Thoracic aorta (tissue), 2 donors: Measurements from ENCODE around the gene KRT72. TPM values are rescaled to one million over a fixed set of nuclear protein-coding genes. Genes with fewer than 3 reads are reported as not detected.

Source experiments
- ATAC-seq: fragments of 150-250 bp; one replicate; pipeline ENCODE4 v1.8.0; 2017; ENCODE audit warnings: low read depth; ENCODE audit not compliant: insufficient number of reproducible peaks, low FRiP score
- DNase-seq: peaks from one replicate; pipeline ENCODE4 v3.0.0-alpha.2; 2020; ENCODE audit warnings: low spot score
- H3K27ac ChIP-seq, 2 donors: fragments of 200-600 bp; sonication (generic); 1 replicate in 1 of 2; 2 replicates in 1 of 2; pipeline ENCODE4 v1.5.1; 2016; ENCODE audit warnings: mild to moderate bottlenecking in 2 of 2, moderate library complexity in 2 of 2
- H3K27me3 ChIP-seq: fragments of 200-600 bp; sonication (generic); replicated peaks from 2 replicates; pipeline ENCODE4 v1.6.0; 2016; ENCODE audit warnings: mild to moderate bottlenecking; ENCODE audit not compliant: insufficient read depth
- H3K36me3 ChIP-seq: fragments of 200-600 bp; sonication (generic); one replicate; pipeline ENCODE4 v1.5.1; 2016
- H3K4me1 ChIP-seq, 2 donors: fragments of 200-600 bp; sonication (generic); 1 replicate in 1 of 2; 2 replicates in 1 of 2; pipeline versions ENCODE4 v1.5.1 to v1.6.0; 2016; ENCODE audit warnings: low read depth in 2 of 2, mild to moderate bottlenecking in 1 of 2; ENCODE audit not compliant: control insufficient read depth in 1 of 2
- H3K4me3 ChIP-seq: fragments of 200-600 bp; sonication (generic); 2 replicates; pipeline ENCODE4 v1.5.1; 2016; ENCODE audit warnings: mild to moderate bottlenecking
- H3K9me3 ChIP-seq: fragments of 200-600 bp; sonication (generic); 2 replicates; pipeline ENCODE4 v1.5.1; 2016
- CTCF ChIP-seq: fragments of 200-600 bp; sonication (generic); IDR thresholded peaks from one replicate; pipeline ENCODE4 v1.5.1; 2019; ENCODE audit warnings: antibody characterized with exemption
- total RNA-seq, 2 donors: library from RNA; depleted of rRNA; stranded (reverse); fragments of >200 nt; gene quantifications; one replicate each; pipeline versions ENCODE4 v1.1.0 to v1.2.3, GENCODE V29; 2016

The KRT72 gene
- total RNA-seq, 2 donors from 2014 or later: not detected

DNA sequence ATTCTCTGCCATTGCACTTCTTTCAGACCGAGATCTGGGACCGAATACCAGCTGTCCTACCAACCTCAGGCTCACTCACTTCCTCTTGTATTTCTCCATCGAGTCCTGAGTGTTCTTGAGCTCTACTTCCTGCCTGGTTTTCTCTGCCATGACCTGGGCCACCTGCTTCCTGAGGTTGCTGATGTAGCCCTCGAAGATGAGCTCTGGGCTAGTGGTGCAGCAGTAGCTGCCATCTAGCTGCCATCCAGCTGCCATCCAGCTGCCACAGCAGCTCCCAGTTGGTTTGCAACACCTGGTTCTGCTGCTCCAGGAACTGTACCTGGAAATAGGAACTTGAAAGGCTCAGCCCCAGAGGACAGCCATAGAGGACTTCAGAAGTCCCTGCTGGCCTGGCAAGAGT is 32.1 kb upstream of the KRT72 start:
- H3K36me3 ChIP-seq: no peaks in the 10 kb centered on the region
- DNase-seq (no peak), ATAC-seq (no peak)
- H3K27me3 ChIP-seq: no peaks in the 10 kb centered on the region
- H3K4me3 ChIP-seq: no peak overlapping the region
- no peaks in the 10 kb centered on the region for H3K9me3 ChIP-seq
- no peak for TF ChIP-seq CTCF
- H3K27ac ChIP-seq: no peak overlapping the region
- no peaks in the 10 kb centered on the region for H3K4me1 ChIP-seq

DNA sequence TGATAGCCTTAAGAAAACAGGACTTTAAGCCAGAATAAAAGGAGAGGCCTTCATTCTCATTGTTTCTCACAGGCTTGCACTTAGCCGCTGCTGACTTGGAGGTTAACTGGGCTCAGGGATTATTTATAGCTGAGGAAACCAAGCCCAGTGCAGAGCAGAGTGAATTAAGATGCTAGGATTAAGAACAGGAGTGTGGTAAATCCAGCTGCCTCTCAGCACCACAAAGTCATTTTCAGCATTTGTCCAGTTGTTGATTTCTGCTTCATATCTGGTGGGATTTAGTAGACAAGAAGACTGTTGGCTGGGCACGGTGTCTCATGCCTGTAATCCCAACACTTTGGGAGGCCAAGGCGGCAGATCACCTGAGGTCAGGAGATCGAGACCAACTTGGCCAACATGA is 31.4 kb upstream of the KRT72 start:
- DNase-seq (no peak), ATAC-seq (no peak)
- H3K27ac ChIP-seq: no peak overlapping the region

DNA sequence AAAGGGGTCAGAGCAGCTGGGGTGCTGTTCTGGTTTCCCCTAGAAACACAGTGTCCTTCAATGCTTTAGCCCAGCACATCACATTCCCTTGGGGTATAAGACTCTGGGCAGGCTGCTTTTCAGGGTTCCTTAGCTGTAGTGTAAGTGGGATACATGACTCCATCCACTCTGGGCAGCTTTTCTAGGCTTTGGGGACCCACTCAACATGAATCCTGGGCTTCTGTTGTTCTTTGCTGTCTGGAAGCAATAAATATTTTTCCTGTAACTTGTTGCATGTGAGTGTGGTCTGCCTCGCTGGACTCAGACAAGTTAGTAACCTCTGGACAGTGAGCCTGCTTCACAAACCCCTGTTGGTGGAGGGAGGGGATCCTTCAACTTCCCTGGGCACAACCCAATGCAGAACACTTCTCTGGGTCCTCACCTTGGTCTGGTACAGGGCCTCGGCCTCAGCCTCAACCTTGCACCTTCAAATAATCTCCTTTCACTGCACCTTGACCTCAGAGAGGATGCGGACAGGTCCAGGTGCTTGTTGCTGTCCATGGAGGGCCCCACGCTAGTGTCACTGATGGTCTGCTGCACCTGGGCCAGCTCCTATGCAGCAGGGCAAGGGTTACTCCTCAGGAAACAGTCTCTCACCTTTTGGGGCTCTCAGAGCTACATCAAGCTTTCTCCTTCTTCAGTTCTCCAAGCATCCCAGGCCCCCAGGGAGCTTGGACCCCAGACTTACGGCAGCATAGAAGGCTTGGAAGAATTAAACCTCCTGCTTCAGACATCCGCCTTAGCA is 30.6 kb upstream of the KRT72 start:
- no peaks in the 10 kb centered on the region for H3K9me3 ChIP-seq
- DNase-seq: no peak
- no peak overlapping the region for H3K4me3 ChIP-seq
- no peaks in the 10 kb centered on the region for H3K36me3 ChIP-seq
- H3K27ac ChIP-seq: no peak overlapping the region
- no peaks in the 10 kb centered on the region for H3K27me3 ChIP-seq
- no peaks in the 10 kb centered on the region for H3K4me1 ChIP-seq
- TF ChIP-seq CTCF: no peak
- ATAC-seq: no peak

More for the DNA sequence above, 31.4 kb upstream of the KRT72 start:
- no peaks in the 10 kb centered on the region for H3K36me3 ChIP-seq
- no peaks in the 10 kb centered on the region for H3K4me1 ChIP-seq
- no peaks in the 10 kb centered on the region for H3K27me3 ChIP-seq
- H3K4me3 ChIP-seq: no peak overlapping the region
- TF ChIP-seq CTCF: no peak
- H3K9me3 ChIP-seq: no peaks in the 10 kb centered on the region

DNA sequence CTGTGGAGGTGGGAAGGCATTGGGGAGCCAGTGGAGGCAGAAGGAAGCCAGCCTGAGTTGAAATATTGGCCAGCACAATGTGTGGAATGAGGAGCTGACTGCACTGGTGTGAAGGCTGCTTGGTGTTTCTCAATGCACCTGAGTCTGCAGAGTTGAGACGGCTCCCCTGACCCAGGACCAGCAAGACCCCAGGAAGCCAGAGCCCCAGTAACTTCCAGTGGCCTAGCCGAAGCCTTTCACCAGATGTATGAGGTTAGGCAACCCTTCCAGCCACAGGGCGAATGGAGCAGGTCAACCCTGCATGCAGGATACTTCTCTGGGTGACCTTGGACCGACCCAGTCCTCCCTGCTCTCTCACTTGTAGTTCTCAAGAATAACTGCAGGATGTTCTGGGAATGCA is 30.0 kb upstream of the KRT72 start:
- H3K36me3 ChIP-seq: no peaks in the 10 kb centered on the region
- no peak overlapping the region for H3K4me3 ChIP-seq
- ATAC-seq (no peak), DNase-seq (no peak)
- no peaks in the 10 kb centered on the region for H3K4me1 ChIP-seq
- no peaks in the 10 kb centered on the region for H3K9me3 ChIP-seq
- no peak overlapping the region for H3K27ac ChIP-seq
- H3K27me3 ChIP-seq: no peaks in the 10 kb centered on the region
- TF ChIP-seq CTCF: no peak

DNA sequence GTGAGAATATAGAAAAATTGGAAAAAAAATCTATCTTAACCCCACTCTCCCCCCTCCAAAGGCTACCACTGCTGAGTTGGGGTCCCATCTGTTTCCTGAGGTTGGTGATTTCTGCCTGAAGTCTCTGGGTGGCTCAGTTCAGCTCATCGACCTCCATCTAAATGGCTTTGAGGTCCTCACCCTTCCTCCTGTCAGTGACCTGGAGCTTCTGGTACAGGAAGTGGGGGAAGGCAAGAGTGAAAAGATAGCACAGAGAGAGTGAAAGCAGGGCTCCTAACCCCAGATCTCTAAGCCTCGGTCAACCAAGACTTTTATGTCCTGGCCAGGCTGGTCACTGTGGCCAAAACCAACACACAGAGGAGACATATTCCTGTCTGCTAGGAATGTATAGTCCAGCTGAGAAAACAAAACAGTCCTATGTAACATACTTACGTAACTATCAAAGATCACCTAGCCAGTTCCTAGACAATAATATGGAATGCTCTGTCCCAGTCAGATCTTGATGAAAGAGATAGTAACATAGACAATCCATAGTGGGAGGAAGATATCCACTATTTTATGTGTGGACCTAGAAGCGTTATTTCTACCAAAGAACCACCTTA is 29.4 kb upstream of the KRT72 start:
- no peak for ATAC-seq

More for the DNA sequence above, 29.4 kb upstream of the KRT72 start:
- Histone ChIP-seq H3K27me3 (no peaks in the 10 kb centered on the region), H3K36me3 (no peaks in the 10 kb centered on the region), H3K9me3 (no peaks in the 10 kb centered on the region), H3K4me3 (no peak overlapping the region), H3K4me1 (no peaks in the 10 kb centered on the region), H3K27ac (no peak overlapping the region)
- DNase-seq: no peak
- no peak for TF ChIP-seq CTCF
